NB4 (cell line): ENCODE measurements around the gene CPA1.

Experiments
- MYC ChIP-seq: IDR thresholded peaks from 2 replicates; pipeline ENCODE4 v1.6.1; 2011; ENCODE audit warnings: low read depth, low read length
- POLR2A ChIP-seq: IDR thresholded peaks from 2 replicates; pipeline ENCODE4 v1.6.1; 2011; ENCODE audit warnings: mild to moderate bottlenecking; ENCODE audit not compliant: insufficient read length; ENCODE audit errors: extremely low read depth
- TF ChIP-seq, protein P1 (sequence below): IDR thresholded peaks from one replicate; pipeline ENCODE4 v1.5.1; 2012; ENCODE audit warnings: low read depth, low read length

- TF ChIP-seq, protein P1, sequence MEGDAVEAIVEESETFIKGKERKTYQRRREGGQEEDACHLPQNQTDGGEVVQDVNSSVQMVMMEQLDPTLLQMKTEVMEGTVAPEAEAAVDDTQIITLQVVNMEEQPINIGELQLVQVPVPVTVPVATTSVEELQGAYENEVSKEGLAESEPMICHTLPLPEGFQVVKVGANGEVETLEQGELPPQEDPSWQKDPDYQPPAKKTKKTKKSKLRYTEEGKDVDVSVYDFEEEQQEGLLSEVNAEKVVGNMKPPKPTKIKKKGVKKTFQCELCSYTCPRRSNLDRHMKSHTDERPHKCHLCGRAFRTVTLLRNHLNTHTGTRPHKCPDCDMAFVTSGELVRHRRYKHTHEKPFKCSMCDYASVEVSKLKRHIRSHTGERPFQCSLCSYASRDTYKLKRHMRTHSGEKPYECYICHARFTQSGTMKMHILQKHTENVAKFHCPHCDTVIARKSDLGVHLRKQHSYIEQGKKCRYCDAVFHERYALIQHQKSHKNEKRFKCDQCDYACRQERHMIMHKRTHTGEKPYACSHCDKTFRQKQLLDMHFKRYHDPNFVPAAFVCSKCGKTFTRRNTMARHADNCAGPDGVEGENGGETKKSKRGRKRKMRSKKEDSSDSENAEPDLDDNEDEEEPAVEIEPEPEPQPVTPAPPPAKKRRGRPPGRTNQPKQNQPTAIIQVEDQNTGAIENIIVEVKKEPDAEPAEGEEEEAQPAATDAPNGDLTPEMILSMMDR: no peak
- TF ChIP-seq POLR2A (no peak), MYC (no peak)
These were observed 45.5 kb downstream of the CPA1 start for GRCh38 chr7:130425796-130426195.
